DMS53 treated with DMSO at 0.1 percent for 48 hours (cell line): ENCODE data around the gene SPATS1.

Experiments
- DNase-seq: peaks from one replicate; lab custom pipeline; 2025; ENCODE audit not compliant: unreplicated experiment; lab: John Stamatoyannopoulos, UW

The SPATS1 gene

DNA sequence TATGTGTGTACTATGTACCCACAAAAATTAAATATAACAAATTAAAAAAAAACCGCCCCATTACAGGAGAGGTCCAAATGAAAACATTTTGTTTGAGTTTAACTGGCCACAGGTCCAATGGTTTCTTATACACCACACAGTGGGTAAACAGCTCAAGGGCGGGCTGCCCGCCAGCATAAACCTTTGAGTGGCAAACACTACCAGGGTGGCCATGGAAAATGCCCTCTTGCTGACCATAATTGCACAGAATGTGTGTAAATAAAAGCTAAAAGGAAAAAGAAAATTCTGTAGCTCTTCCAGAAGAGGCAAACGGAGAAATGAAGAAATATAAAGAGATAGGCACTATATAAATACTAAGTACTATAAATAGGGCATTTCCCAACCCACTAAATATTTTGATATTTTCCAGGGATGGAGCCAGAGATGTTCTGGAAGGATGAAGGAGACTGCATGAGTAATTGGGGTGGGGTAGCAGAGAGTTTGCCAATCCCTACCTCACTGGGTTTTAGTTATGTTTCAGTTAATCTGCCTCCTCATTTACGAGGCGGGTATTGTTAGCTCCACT lies 44.0 kb downstream of the SPATS1 start:
- no peak for DNase-seq

DNA sequence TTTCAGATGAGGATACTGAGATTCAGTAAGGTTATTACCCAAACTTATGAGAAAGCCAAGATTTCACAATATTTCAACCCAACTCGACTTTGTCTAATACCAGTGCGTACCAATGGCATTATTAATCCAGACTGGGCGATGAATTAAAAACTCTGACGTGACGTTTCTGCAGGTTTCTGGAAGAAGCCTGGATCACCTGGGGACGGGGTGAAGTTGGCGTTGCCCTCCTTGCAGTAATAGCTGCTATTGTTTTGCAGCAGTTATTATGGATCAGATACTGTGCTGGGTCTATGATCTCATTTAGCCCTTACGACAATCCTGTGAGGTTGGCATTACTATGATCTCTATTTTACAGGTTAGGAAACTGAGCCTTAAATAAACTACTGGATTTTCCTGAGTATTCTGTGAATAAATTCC lies 44.5 kb downstream of the SPATS1 start:
- peak; percentile 37 for DNase-seq

DNA sequence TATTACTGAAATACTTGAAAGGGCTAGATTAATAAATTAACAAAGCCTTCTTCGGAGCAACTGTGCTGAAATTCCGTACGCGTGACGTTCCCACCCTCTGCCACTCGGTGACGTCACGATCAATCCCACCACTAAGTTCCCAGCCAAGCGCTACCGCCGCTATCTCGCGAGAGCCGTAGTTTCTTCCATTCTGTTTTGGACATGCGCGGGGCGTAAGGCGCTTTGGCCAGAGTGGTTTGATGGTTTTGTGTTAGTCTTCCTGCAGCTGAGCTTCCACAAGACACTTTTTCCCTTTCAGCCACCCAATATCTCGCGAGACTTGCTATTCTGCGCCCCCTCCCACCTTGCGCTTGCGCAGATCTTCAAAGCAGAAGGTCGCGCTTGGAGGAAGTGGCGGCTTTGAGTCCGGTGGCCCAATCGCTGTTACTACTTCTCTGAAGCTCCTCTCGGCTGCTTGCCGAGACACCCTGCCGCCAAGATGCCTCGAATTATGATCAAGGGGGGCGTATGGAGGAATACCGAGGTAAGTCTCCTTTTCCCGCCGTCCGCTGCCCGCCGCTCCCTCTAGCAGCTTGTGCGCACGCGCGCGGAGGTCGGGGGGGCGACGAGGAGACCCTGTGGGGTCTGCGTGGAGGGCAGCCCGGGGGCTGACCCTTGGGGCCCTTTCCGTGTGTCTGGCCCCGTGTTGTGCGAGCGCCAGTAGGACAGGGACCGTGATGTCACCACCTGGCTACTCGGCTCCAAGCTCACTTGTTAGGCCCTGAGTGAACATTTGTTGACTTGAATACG lies 45.1 kb downstream of the SPATS1 start, which contains the start of gene CDC5L:
CDC5L (plus strand) TSS at position 361 of the 789 bp plus-strand sequence; CDS start at position 479, 118 bp downstream.
- DNase-seq = peak; percentile 98

DNA sequence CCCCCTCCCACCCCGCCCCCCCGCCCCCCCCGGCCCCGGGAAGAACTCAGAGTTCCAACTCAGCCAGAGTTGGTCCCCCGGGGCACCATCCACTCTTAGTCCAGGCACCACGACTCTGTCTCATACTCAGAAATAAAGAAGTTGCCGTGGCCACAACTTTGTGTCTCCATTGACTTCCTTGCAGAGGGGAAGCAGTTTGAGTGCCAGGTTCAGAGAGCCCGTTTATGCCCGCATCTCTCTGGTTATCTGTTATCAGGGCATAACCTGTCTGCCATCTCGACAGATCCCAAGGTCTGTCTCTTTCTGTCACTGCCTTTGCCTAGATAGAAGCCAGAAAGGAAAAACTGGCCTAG lies 45.7 kb downstream of the SPATS1 start:
- no peak for DNase-seq

DNA sequence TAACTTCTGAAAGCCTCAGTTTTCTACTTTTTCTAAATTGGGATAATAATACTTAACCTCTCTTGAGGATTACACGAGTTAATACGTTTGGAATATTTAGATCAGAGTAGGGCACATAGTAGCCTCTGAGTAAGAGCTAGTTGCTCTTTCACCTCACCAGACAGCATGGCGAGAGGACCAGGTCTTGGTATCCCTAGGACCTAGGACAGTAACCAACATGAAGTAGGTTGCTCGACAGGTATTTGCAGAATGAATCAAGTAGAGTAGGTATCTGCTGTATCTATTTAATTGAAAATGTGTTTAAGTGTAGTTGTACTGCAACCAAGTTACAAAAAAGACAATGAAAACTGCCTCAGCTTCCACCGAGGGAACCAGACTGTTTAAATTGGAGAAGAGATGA lies 46.4 kb downstream of the SPATS1 start:
- DNase-seq = no peak

DNA sequence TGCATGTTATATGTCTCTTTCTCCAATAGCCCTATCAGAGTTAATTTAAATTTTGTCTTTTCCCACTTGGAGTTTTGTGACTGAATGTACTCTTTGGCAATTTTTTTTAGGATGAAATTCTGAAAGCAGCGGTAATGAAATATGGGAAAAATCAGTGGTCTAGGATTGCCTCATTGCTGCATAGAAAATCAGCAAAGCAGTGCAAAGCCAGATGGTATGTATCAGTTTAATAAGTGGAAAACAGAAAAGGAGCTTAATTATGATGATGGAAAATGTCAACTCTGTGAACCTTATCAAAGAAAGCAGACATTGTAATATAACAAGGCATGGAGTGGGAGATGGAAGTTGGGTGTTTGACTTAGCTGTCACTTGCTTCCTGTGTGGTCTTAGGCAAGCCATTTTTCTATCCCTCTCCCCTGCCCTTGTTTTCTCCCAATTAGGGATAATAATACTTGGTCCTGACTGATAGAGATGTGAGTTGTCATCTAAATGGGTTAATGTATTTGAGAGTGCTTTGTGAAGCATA lies 47.8 kb downstream of the SPATS1 start:
- DNase-seq = no peak
